Mesenchymal stem cell (in vitro differentiated cells and primary cell): ENCODE measurements around the gene ZNF217.
A peak's percentile ranks its signal among the peaks of the same experiment; 100 is the strongest.

ENCODE experiments used
- DNase-seq: peaks from one replicate; pipeline ENCODE4 v3.0.0-alpha.2; 2013
- H2AFZ ChIP-seq: one replicate; pipeline ENCODE4 v1.6.1; 2013; ENCODE audit warnings: low read depth, mild to moderate bottlenecking, control low read depth, inconsistent platforms, low read length, moderate library complexity
- H2AK5ac ChIP-seq: 2 replicates; pipeline ENCODE4 v1.6.1; 2013; ENCODE audit warnings: low read length, moderate library complexity, mild to moderate bottlenecking, inconsistent platforms; ENCODE audit not compliant: severe bottlenecking
- H2BK120ac ChIP-seq: one replicate; pipeline ENCODE4 v1.6.1; 2013; ENCODE audit warnings: low read depth, mild to moderate bottlenecking, inconsistent platforms, low read length, moderate library complexity
- H2BK12ac ChIP-seq, 2 experiments: one replicate each; pipeline ENCODE4 v1.6.1; 2013; ENCODE audit warnings: inconsistent platforms in 2 of 2, low read length in 2 of 2, mild to moderate bottlenecking in 2 of 2, moderate library complexity in 2 of 2, control low read depth in 1 of 2
- H2BK15ac ChIP-seq: one replicate; pipeline ENCODE4 v1.6.1; 2013; ENCODE audit warnings: mild to moderate bottlenecking, low read depth, inconsistent platforms; ENCODE audit not compliant: poor library complexity, severe bottlenecking
- H2BK5ac ChIP-seq: 2 replicates; pipeline ENCODE4 v1.6.1; 2013; ENCODE audit warnings: low read depth, mild to moderate bottlenecking, low read length, control low read depth, inconsistent platforms; ENCODE audit not compliant: poor library complexity, severe bottlenecking
- H3K14ac ChIP-seq, 2 experiments: one replicate each; pipeline ENCODE4 v1.6.1; 2013; ENCODE audit warnings: inconsistent platforms in 2 of 2, low read length in 2 of 2, control low read depth in 1 of 2, mild to moderate bottlenecking in 1 of 2, moderate library complexity in 1 of 2
- H3K18ac ChIP-seq, 2 experiments: one replicate each; pipeline ENCODE4 v1.6.1; 2013; ENCODE audit warnings: inconsistent platforms in 2 of 2, low read length in 2 of 2, control low read depth in 1 of 2, low read depth in 1 of 2, mild to moderate bottlenecking in 1 of 2
- H3K23ac ChIP-seq, 2 experiments: one replicate each; pipeline ENCODE4 v1.6.1; 2013; ENCODE audit warnings: inconsistent platforms in 2 of 2, low read length in 2 of 2, mild to moderate bottlenecking in 2 of 2, moderate library complexity in 2 of 2, control low read depth in 1 of 2
- H3K27ac ChIP-seq: 2 replicates; pipeline ENCODE4 v1.5.1; 2013; ENCODE audit warnings: mild to moderate bottlenecking, moderate library complexity, low read length, control low read depth, inconsistent platforms; ENCODE audit not compliant: poor library complexity, severe bottlenecking
- H3K27me3 ChIP-seq, 2 experiments: 2 replicates each; pipeline versions ENCODE4 v1.6.1 to v1.7.0; 2013; ENCODE audit warnings: low read length in 2 of 2, mild to moderate bottlenecking in 2 of 2, moderate library complexity in 2 of 2, control low read depth in 1 of 2, inconsistent platforms in 1 of 2; ENCODE audit not compliant: control insufficient read depth in 1 of 2, insufficient read depth in 1 of 2
- H3K36me3 ChIP-seq, 2 experiments: 2 replicates each; pipeline versions ENCODE4 v1.6.1 to v1.7.0; 2013; ENCODE audit warnings: low read length in 2 of 2, control low read depth in 1 of 2, inconsistent platforms in 1 of 2, low read depth in 1 of 2, mild to moderate bottlenecking in 1 of 2; ENCODE audit not compliant: insufficient read depth in 2 of 2, control insufficient read depth in 1 of 2
- H3K4ac ChIP-seq, 2 experiments: one replicate each; pipeline ENCODE4 v1.6.1; 2013; ENCODE audit warnings: inconsistent platforms in 2 of 2, low read length in 2 of 2, mild to moderate bottlenecking in 2 of 2, moderate library complexity in 2 of 2, control low read depth in 1 of 2, low read depth in 1 of 2
- H3K4me1 ChIP-seq: 2 replicates; pipeline ENCODE4 v1.6.1; 2013; ENCODE audit warnings: low read depth, low read length, control low read depth; ENCODE audit not compliant: control insufficient read depth, insufficient read depth
- H3K4me2 ChIP-seq: 2 replicates; pipeline ENCODE4 v1.6.1; 2013; ENCODE audit warnings: low read length, mild to moderate bottlenecking, inconsistent platforms; ENCODE audit not compliant: poor library complexity, severe bottlenecking
- H3K4me3 ChIP-seq, 2 experiments: 2 replicates each; pipeline versions ENCODE4 v1.5.1 to v1.7.0; 2013; ENCODE audit warnings: low read length in 2 of 2, mild to moderate bottlenecking in 2 of 2, control low read depth in 1 of 2, low read depth in 1 of 2; ENCODE audit not compliant: insufficient read depth in 1 of 2
- H3K79me1 ChIP-seq: replicated peaks from 2 replicates; pipeline ENCODE4 v1.6.1; 2013; ENCODE audit warnings: mild to moderate bottlenecking, control low read depth, low read length, inconsistent platforms; ENCODE audit not compliant: poor library complexity, severe bottlenecking
- H3K9ac ChIP-seq: 2 replicates; pipeline ENCODE4 v1.7.0; 2013; ENCODE audit warnings: mild to moderate bottlenecking, low read length, moderate library complexity
- H3K9me3 ChIP-seq: 2 replicates; pipeline ENCODE4 v1.7.0; 2013; ENCODE audit warnings: mild to moderate bottlenecking, low read length; ENCODE audit not compliant: control insufficient read depth
- H4K8ac ChIP-seq: one replicate; pipeline ENCODE4 v1.6.1; 2013; ENCODE audit warnings: inconsistent platforms, mild to moderate bottlenecking, low read length, moderate library complexity
- H4K91ac ChIP-seq: one replicate; pipeline ENCODE4 v1.6.1; 2013; ENCODE audit warnings: mild to moderate bottlenecking, low read length, inconsistent platforms
- WGBS: methylation state at CpG from one replicate; pipeline ENCODE4 v1.1.7; 2013; ENCODE audit warnings: mixed read lengths; 5-methylcytosine and 5-hydroxymethylcytosine counted together

ZNF217 gene

DNA sequence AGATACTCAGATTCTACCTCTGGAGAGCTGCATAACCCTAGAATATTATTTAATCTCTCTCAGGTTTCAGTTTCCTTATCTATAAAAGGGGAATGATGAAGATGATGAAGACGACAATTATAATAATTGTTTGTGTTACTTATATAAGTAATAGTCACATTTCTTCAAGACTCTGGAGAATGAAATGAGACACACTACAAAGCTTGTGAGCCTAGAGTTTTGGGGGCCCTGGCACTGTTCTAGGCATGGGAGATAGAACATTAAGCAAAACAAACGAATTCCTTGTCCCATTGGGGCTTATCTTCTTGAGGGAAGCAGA is 5.4 kb upstream of the ZNF217 start:
- peaks cover 3% of the 10 kb centered on the region for H3K4me1 ChIP-seq
- H3K9me3 ChIP-seq, result no peaks in the 10 kb centered on the region
- H2BK12ac ChIP-seq, result no peak overlapping the region
- H3K36me3 ChIP-seq, result no peaks in the 10 kb centered on the region
- no peak overlapping the region for H3K18ac ChIP-seq
- H3K4ac ChIP-seq, result no peak overlapping the region
- no peak overlapping the region for H4K91ac ChIP-seq
- no peaks in the 10 kb centered on the region for H3K27me3 ChIP-seq
- no peak overlapping the region for H3K4me3 ChIP-seq
- H3K9ac ChIP-seq, result no peak overlapping the region
- H2BK15ac ChIP-seq, result no peak overlapping the region
- no peak overlapping the region for H2BK5ac ChIP-seq
- no peak overlapping the region for H2AK5ac ChIP-seq
- H3K27ac ChIP-seq, result no peak overlapping the region
- H3K79me1 ChIP-seq, result no peaks in the 10 kb centered on the region
- H4K8ac ChIP-seq, result no peak overlapping the region
- no peak overlapping the region for H3K4me2 ChIP-seq
- H2BK120ac ChIP-seq, result no peak overlapping the region
- no CpG with 5 or more reads among the region's 2 CpGs for WGBS
- no peak overlapping the region for H3K14ac ChIP-seq
- H2AFZ ChIP-seq, result no peak overlapping the region
- no peak overlapping the region for H3K23ac ChIP-seq
- no peak for DNase-seq

DNA sequence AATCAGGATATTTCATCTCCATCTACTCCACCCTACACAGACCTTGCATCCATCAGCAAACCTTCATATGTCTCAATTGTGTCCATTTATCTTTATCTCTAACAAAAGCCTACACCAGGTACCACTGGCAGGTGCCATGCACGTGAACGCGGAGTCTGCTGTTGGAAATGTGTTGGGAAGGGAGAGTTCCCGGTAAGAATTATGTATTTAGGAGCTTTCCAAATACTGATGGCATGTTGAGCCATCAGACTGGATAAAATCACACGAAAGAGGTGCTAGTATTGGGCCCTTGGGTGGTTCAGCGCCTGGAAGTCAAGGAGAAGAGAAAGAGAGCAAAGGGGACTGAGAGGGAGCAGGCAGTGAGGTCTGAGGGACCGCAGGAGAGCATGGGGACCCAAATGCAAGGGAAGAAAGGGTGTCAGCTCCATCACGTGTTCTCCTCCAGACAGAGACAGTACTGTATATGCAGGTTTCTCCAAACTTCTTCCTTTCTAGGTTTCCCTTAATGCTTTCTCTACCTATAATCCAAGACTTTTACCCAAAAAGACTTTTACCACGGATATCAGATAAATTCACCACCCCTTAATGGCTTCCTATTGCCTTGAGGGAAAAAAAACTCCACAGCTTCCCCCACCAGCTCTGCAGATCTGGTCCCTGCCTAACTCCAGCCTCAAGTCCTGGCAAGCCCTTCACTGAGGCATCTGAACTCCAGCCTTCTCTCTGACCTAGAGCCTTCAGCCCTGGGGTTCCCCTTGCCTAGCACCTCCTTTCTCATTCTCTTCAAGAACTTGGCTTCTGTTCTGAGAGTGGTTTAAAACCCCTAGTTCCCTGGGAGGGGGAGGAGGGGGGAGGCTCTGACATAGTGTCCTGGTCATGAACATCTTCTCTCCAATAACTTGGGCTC is 4.8 kb upstream of the ZNF217 start:
- Histone ChIP-seq H2AFZ (no peak overlapping the region), H3K23ac (no peak overlapping the region)
- 92% methylated on average over 9 of the region's 9 CpGs for WGBS

DNA sequence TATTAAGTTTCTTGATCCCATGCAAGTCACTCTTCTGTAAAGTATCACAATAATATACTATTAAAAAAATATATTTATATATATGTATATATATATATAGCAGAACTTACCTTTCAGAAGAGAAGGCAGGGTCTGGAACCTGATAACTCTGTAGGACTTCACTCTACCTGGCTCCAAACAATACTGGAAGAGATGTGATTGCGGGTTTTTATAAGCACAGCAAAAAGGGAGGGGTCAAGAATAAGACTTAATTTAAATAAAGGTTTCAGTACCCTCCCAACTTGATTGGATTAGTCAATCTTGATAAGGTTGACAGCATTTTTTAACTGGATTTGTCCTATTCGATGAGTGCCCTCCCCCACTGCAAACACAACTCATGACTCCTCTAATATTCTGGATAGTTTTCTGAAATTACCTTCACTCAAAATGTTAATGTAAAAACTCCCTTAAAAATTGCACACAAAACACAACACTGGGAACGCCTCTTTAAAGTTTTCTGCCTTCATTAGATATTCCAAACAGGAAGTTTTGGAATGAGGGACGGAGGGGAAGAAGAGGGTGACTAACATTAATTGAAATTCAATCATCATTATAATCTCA is 4.0 kb upstream of the ZNF217 start:
- Histone ChIP-seq H3K4me1 (peaks cover 3% of the 10 kb centered on the region), H2AFZ (no peak overlapping the region), H2BK15ac (no peak overlapping the region), H3K27me3 (no peaks in the 10 kb centered on the region), H3K36me3 (no peaks in the 10 kb centered on the region), H3K18ac (no peak overlapping the region), H3K23ac (no peak overlapping the region), H4K8ac (no peak overlapping the region), H4K91ac (no peak overlapping the region), H3K4me2 (no peak overlapping the region), H3K4me3 (no peak overlapping the region), H3K79me1 (no peaks in the 10 kb centered on the region), H2BK120ac (no peak overlapping the region), H2BK5ac (no peak overlapping the region), H2AK5ac (no peak overlapping the region), H3K27ac (no peak overlapping the region), H3K14ac (no peak overlapping the region), H3K4ac (no peak overlapping the region), H3K9ac (no peak overlapping the region), H2BK12ac (no peak overlapping the region), H3K9me3 (no peaks in the 10 kb centered on the region)
- DNase-seq, result no peak
- 95% methylated on average over 2 of the region's 4 CpGs for WGBS

More for the DNA sequence above, 4.8 kb upstream of the ZNF217 start:
- no peak overlapping the region for H2BK12ac ChIP-seq
- no peak overlapping the region for H2BK120ac ChIP-seq
- H2BK5ac ChIP-seq, result no peak overlapping the region
- H3K9me3 ChIP-seq, result no peaks in the 10 kb centered on the region
- H4K8ac ChIP-seq, result no peak overlapping the region
- no peak overlapping the region for H3K4me3 ChIP-seq
- no peak overlapping the region for H3K9ac ChIP-seq
- no peak overlapping the region for H3K4ac ChIP-seq
- no peaks in the 10 kb centered on the region for H3K79me1 ChIP-seq
- H3K27ac ChIP-seq, result no peak overlapping the region
- no peak overlapping the region for H2BK15ac ChIP-seq
- H3K36me3 ChIP-seq, result no peaks in the 10 kb centered on the region
- no peak overlapping the region for H4K91ac ChIP-seq
- no peak overlapping the region for H2AK5ac ChIP-seq
- H3K27me3 ChIP-seq, result no peaks in the 10 kb centered on the region
- no peak overlapping the region for H3K4me2 ChIP-seq
- H3K14ac ChIP-seq, result no peak overlapping the region
- peaks cover 3% of the 10 kb centered on the region for H3K4me1 ChIP-seq
- H3K18ac ChIP-seq, result no peak overlapping the region
- DNase-seq, result no peak

DNA sequence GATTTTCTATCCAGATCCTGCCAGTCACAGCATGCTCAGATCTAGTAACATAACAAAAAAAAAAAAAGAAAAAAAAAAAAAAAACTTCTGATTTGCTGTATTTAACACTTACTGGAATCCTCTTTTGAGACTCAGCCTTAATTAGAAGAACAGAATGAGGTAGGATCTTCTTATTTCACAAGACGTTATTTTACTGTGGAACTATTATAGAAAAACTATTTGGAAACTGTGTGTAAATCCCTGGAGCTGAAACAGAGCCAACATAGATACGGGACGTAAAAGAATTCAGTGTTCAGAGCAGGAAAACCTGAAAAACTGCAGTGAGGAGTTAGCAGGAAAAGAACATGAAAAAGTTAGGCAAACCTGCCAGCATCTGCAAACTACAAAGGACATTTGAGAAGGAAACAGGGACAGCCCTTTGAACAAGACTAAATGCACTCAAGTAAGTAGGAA is 3.4 kb upstream of the ZNF217 start:
- Histone ChIP-seq H3K27me3 (no peaks in the 10 kb centered on the region), H3K36me3 (no peaks in the 10 kb centered on the region), H2AK5ac (no peak overlapping the region), H3K9ac (peak overlapping the region; percentile 98), H2BK120ac (no peak overlapping the region), H4K91ac (no peak overlapping the region), H3K4me3 (no peak overlapping the region), H3K27ac (no peak overlapping the region), H2BK12ac (no peak overlapping the region), H2AFZ (no peak overlapping the region), H2BK5ac (no peak overlapping the region), H3K9me3 (no peaks in the 10 kb centered on the region), H3K23ac (no peak overlapping the region), H3K4me2 (no peak overlapping the region), H4K8ac (no peak overlapping the region), H3K4ac (no peak overlapping the region), H3K79me1 (no peaks in the 10 kb centered on the region), H3K4me1 (peaks cover 3% of the 10 kb centered on the region), H2BK15ac (no peak overlapping the region), H3K14ac (no peak overlapping the region), H3K18ac (no peak overlapping the region)
- DNase-seq, result no peak
- 87% methylated on average over 3 of the region's 3 CpGs for WGBS
